Stimulated activated naive CD4-positive, alpha-beta T cell treated with Interleukin-2 at 50 U/mL for 16 hours (primary cell): ENCODE results near the gene ENO3.

ENCODE experiments used
- DNase-seq: peaks from one replicate; lab custom pipeline; 2025; lab: John Stamatoyannopoulos, UW

The ENO3 gene

GRCh38 chr17:4937553-4937952, 13.4 kb upstream of the ENO3 start:
- DNase-seq = no peak

- no peak for DNase-seq
These were observed 12.8 kb upstream of the ENO3 start for GRCh38 chr17:4938069-4938491.

GRCh38 chr17:4938688-4939545, 12.0 kb upstream of the ENO3 start:
- no peak for DNase-seq

- DNase-seq = no peak
These were observed 11.4 kb upstream of the ENO3 start for GRCh38 chr17:4939546-4939795.

- DNase-seq = peak; percentile 99
These were observed 10.9 kb upstream of the ENO3 start, which contains the start of the genes RNF167 and SLC25A11 for GRCh38 chr17:4939796-4940554. RNF167 (plus strand) TSS chr17:4940268; CDS start chr17:4940910, 642 bp downstream. SLC25A11 (minus strand) TSS chr17:4940046; CDS start chr17:4939910, 136 bp downstream.

GRCh38 chr17:4940555-4941318, 10.2 kb upstream of the ENO3 start:
- peak; percentile 17 for DNase-seq

- DNase-seq = no peak
These were observed 9.7 kb upstream of the ENO3 start for GRCh38 chr17:4941319-4941610.

GRCh38 chr17:4942760-4943508, 8.0 kb upstream of the ENO3 start:
- no peak for DNase-seq

- peak; percentile 21 for DNase-seq
These were observed 6.8 kb upstream of the ENO3 start for GRCh38 chr17:4944163-4944553.

GRCh38 chr17:4944554-4945175, 6.3 kb upstream of the ENO3 start:
- DNase-seq = no peak

GRCh38 chr17:4945176-4945943, 5.6 kb upstream of the ENO3 start:
- DNase-seq = peak; percentile 86

GRCh38 chr17:4945944-4946280, 5.0 kb upstream of the ENO3 start:
- DNase-seq = no peak

GRCh38 chr17:4946312-4946976, 4.5 kb upstream of the ENO3 start:
- no peak for DNase-seq

GRCh38 chr17:4947010-4947410, 3.9 kb upstream of the ENO3 start:
- DNase-seq = peak; percentile 46

GRCh38 chr17:4947411-4948165, 3.3 kb upstream of the ENO3 start:
- peak; percentile 59 for DNase-seq

- peak; percentile 95 for DNase-seq
These were observed 2.6 kb upstream of the ENO3 start, which contains the start of gene PFN1 for GRCh38 chr17:4948166-4948930. PFN1 (minus strand) TSS chr17:4948530; CDS start chr17:4948394, 136 bp downstream.

- DNase-seq = peak; percentile 68
These were observed 2.0 kb upstream of the ENO3 start for GRCh38 chr17:4948931-4949320.

GRCh38 chr17:4949321-4950074, 1.4 kb upstream of the ENO3 start:
- peak; percentile 78 for DNase-seq
